HG03460 (cell line): ENCODE results near the gene PSMB2.
"Not testable (repeated sequence)": the region's sequence is repeated elsewhere in the genome, so short reads cannot be mapped to it uniquely, and the experiment has no call there.

Experiments used
- ATAC-seq: cut with Tn5 transposase; IDR thresholded peaks from one replicate; pipeline ENCODE4 v1.9.1; 2021; ENCODE audit not compliant: unreplicated experiment

Gene PSMB2

GRCh38 chr1:35594005-35594760, 47.1 kb downstream of the PSMB2 start:
- no peak for ATAC-seq

DNA sequence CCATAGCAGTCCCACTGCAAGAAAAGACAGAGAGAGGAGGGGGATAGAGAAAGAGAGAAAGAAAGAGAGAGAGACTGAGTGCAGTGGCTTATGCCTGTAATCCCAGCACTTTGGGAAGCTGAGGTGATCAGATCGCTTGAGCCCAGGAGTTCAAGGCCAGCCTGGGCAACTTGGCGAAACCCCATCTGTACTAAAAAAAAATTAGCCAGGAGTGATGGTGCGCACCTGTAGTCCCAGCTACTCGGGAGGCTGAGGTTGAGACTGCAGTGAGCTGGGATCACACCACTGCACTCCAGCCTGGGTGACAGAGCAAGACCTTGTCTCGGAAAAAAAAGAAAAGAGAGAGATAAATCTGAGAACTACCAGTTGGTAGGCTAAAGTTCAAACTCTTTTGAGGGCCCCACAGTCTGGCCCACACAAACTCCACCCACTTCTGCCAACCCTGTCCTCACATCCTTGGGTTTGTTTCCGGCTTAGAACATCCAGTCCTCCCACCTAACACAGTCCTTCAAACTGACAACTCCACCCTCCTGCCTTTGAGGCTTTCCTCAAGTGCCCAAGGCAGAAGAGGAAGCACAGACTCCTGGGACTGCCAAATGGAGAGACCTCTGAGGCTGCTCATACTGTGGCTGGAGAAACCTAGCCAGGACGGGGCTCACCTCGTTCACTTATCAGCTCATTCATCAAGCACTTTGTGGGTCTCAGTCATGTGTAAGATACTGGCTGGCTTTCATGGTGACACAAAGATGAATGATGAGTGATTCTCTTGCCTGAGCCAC, 48.1 kb downstream of the PSMB2 start:
- ATAC-seq: no peak

- ATAC-seq: no peak
Observed at GRCh38 chr1:35591211-35591610, 50.1 kb downstream of the PSMB2 start.

GRCh38 chr1:35590476-35591040, 50.8 kb downstream of the PSMB2 start:
- ATAC-seq: no peak

- ATAC-seq: no peak
Observed at GRCh38 chr1:35589516-35590427, 51.6 kb downstream of the PSMB2 start.

- no peak for ATAC-seq
Observed at GRCh38 chr1:35588197-35588910, 53.0 kb downstream of the PSMB2 start.

DNA sequence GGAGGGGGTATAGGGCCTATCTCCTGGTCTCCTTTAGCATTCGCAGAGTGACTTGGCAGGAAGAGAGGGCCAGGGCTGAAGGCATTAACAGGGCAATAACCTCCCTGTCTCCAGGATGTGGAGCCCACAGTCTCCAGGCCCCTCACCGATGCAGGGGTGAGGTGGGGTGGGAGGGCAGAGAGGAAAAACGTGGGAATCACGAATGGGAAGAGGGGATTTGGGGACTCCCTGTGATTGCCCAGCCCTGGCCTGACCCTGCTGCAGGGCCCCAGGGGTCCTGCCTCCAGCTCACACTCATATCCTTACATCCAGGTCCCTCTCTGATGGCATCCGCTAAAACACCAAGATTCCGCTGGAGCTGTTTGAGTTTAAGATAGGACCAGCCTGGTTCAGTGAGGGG, 53.6 kb downstream of the PSMB2 start:
- ATAC-seq: no peak

DNA sequence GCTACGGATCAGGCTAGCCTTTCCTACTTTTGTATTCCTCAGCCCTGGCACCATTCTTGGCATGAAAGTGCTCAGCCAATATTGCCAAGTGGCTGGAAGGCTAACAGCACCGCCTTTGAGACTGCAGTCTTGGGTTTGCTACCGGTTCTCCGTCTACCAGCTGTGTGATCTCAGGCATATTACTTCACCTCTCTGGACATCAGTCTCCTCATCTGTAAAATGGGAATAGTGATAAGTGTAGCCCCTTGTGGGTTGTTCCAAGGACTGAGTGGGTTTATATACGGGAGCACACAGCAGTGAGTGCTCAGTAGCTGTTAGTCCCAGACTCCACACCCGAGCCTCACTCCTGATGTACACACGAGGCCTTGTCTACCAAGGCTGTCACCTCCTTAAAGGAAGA, 54.5 kb downstream of the PSMB2 start:
- no peak for ATAC-seq

GRCh38 chr1:35585805-35586204, 55.5 kb downstream of the PSMB2 start:
- ATAC-seq: not testable (repeated sequence)

DNA sequence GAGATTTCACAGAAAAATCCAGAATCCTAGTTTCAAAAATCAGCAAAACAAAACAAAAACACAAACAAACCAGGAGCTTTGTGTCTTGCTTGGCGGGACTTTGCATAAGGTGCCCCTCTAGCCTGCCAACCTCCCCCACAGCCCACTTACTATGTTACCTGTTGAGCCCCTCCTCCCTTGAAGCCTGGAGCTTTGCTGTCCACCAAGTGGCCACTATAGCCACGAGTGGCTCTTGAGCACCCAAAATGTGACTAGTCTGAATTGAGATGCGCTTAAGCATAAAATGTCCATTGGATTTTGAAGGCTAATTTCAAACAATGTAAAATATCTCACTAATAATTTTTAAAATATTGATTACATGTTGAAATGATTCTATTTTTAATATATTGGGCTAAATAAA, 56.0 kb downstream of the PSMB2 start:
- ATAC-seq: no peak

GRCh38 chr1:35581621-35582020, 59.7 kb downstream of the PSMB2 start:
- ATAC-seq: not testable (repeated sequence)

DNA sequence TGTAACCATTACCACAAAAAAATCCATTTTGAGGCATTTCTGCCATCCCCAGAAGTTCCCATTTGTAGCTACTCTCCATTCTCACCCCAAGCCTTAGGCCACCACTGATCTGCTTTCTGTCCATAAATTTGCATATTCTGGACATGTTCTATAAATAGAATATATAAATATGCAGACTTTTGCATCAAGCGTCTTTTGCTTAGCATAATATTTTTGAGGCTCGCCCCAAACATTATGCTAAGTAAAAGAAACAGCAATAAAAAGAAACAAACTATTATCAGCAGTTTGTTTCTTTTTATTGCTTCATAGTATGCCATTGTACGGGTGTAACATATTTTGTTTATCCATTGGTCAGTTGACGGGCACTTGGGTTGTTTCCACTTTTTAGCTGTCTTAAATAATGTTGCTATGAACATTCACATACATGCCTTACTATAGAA, 60.4 kb downstream of the PSMB2 start:
- ATAC-seq: no peak

GRCh38 chr1:35577071-35577998, 64.0 kb downstream of the PSMB2 start:
- ATAC-seq: peak; percentile 75

- ATAC-seq: not testable (repeated sequence)
Observed at GRCh38 chr1:35576766-35577070, 64.6 kb downstream of the PSMB2 start.

GRCh38 chr1:35576061-35576765, 65.1 kb downstream of the PSMB2 start:
- no peak for ATAC-seq

GRCh38 chr1:35575416-35575958, 65.8 kb downstream of the PSMB2 start:
- no peak for ATAC-seq

DNA sequence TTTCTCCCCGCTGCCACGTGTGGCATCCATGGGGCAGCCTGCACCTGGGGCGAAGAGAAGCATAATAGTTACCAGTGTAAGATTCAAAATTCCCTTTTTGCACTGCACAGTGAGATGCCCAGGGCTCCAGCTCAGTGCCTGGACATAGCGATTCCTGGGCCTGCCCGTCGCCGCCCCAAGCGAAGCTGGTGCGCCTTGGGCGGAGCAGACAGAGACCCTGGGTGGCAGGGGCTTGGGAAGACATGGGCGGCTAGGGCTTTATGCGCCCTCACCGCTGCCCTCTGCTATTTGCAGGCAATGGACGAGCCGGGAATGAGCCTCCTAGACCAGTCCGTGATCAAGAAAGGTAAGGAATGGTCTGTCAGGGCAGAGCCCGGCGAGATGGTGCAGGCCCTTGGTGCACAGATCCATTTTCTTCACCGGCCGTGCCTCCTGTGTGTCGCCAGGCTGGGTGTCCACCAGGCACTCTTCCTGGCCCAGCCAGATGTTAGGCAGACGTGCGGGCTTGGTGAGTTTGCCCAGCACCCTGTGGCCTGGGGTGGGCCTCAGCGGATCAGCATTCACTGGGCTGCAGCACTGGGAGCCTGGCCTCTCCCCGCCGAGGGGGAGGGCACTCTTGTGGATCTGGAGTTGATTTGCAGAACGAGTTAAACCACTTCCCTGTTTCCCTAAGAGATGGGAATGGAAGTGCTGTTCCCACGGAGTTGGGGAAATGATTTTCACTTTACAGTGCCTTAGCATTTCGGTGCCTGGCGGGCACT, 66.5 kb downstream of the PSMB2 start:
- ATAC-seq: no peak
